Activated CD4-positive, alpha-beta T cell treated with anti-CD3 and anti-CD28 coated beads, Interleukin-2, amount 50 U/mL, for 48 hours (primary cell): ENCODE results near the gene GPR39.

Source experiments
- DNase-seq, 2 experiments: peaks; one replicate each; pipeline ENCODE4 v3.0.0-alpha.2; 2020

Gene GPR39

DNA sequence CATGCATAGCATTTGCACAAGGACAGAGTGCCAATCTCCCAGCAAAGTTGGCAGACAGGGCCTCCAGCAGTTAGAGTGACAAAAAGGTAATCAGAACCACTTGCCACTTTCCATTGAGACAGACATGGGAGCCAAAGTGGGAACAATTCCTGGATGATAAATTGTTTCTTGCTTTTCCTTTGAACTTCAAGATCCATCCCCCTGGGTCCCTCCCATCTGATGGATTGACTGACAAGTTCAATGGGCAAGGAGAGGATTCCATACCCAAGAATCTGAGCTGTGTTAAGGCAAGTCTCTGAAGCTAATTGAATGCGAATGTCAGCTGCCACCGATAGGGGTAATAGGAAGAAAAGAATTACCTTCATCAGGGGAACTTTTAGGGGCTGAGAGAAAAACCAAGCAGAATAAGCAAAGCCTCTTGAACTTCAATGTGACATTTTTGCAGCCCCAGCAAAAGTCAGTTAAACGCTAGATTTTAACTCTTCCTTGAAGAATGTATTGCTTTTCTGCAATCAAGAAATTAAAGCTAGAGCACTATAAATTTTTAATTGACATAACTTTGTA is 156.9 kb downstream of the GPR39 start:
- no peak for DNase-seq

DNA sequence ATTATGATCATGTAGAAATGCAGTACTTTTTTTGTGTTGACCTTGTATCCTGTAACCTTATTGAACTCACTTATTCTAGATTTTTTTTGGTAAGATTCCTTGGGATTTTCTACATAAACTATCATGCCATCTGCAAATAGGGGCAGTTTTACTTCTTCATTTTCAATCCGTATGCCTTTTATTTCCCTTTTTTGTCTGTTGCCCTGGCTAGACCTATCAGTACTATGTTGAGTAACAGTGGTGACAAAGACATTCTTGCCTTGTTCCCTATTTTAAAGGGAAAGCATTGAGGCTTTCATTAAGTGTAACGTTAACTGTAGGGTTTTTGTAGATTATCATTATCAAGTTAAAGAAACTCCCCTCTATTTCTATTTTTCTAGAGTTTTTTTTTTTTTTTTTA is 161.1 kb downstream of the GPR39 start:
- DNase-seq, result no peak

DNA sequence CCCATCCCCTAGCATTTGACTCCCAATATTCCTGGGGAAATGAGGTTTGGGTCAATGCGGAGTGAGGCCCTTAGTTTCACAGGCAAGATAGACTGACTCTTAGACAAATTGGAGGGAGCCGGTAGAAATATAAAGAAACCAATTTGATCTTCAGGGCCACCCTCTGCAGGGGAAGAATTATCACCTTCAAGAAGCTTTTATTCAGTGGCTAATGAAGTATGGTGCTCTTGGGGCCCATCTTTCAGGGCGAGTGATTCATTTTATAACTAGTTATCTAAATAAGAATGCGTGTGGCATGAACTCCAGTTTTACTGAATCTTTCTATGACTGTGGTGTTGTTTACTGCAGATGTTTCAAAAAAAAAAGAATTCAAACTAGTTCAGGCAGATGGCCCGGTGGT is 165.0 kb downstream of the GPR39 start:
- DNase-seq, result no peak

DNA sequence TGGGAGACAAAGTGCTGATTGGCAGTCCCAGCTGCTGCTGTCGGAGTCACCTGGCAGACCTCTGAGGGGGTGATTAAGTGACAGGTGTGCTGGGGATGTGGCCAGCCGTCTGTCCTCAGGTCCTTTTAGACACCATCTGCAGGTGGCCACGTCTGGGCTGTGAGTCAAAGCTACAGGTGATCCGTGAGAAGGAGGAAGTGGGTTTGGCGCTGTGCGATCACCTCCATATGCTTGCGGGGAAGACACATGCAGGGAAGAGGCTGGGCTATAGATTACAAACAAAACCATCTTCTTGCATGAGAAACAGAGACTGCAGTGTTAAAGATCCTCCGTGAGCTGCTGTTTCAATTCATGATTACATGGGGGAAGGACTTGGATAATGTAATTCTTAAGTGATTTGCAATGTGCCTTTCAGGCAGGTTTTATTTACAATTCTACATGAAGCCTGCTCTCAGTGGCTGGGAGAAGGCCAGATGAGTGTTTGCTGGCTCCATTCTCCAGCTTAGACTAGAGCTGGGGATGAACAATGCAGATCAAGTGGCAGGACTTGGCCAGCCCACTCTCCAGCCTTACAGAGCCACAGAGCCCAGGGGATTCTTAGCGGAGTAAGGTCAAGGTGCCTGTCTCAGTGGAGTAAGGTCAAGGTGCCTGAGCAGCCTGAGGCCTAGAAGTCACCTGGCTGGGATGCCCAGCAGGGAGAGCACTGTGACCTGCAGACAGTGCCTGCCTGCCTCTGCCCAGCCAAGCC is 165.6 kb downstream of the GPR39 start:
- no peak for DNase-seq

DNA sequence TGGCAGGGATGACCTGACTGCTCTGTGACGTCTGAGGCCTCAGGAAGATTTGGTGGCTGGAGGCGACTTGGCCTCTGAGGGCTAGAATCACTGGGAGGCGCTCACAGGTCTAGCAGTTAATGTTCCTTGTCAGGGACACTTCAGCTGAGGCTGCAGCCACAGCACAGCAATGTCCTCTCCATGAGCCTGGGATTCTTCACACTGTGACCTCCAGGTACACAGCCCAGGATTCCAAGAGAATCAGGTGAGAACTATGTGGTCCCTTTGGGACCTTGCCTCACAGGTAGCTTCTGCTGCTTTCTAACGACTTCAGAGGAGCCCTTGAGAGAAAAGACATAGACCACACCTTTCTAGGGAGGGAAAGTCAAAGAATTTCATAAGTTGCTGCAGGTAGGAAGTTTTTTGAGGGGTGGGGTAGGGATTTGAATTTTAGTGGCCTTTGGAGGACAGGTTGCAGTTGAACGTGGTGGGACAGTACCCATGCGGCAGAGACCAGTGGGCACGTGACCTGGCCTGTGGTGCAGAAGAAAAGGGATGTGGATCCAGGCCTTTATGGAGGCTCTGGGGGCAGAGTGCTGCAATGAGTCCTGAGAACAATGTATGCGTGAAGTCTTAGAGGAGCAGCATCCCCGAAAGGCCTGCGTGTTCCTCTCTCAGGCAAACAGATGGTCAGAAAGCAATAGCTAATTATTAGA is 167.2 kb downstream of the GPR39 start:
- no peak for DNase-seq

DNA sequence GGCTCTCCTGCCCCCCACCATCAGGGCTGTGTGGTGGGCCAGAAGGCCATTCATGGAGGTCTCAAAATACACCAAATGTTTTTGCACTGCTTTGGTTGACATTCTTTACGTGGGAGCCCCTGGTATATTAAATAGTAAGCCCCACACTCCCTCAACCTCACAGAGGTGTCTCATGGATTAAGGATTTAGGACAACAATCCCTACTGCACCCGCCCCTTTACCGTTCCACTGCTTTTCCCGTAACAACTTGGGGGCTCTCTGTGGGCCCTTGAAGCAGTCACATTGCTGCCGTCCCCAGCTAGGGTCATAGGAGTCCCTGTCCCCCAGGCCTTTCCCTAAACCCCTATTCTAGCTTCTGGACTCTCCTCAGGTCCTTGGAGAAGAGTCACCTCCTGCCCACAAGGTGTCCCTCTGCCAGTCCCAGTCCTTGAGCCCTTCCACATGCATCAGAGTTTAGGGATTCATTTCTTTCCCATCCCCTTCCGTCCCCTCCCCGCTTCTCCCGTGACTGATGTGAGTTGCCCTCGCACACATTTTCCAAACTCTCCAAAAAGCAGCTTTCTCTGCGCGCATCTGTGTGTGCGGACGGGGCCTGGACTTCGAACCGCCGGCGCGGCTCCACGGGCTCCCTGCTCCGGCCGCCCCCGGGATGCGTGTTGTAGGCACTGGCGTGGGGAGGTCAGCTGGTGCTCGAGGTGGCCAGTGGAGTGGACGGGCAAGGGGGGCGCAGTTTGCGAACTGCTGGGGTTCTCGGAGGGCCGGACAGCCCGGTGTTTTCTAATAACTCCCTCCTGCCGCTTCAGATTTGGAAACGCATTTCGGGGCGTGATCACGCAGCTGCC is 168.6 kb downstream of the GPR39 start:
- DNase-seq, result no peak

DNA sequence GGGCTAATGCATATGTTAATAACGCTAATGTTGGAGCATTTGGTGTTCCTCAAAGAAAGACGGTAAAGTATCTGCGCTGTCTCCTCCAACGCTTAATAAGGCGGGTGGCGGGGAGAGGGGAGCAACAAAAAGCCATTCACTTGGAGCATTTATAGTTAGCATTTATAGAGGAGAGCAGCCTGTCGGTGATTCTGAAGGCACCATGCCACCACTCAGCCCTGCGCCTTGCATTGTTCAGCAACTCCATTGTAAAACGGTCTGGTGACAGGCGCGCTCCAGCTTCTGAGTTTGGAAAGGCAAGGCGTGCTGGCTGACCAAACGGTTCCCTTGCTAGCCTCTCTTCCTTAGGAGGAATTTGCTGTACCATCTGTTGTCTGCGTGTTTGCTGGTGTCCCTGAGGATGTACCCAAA is 169.5 kb downstream of the GPR39 start:
- no peak for DNase-seq

DNA sequence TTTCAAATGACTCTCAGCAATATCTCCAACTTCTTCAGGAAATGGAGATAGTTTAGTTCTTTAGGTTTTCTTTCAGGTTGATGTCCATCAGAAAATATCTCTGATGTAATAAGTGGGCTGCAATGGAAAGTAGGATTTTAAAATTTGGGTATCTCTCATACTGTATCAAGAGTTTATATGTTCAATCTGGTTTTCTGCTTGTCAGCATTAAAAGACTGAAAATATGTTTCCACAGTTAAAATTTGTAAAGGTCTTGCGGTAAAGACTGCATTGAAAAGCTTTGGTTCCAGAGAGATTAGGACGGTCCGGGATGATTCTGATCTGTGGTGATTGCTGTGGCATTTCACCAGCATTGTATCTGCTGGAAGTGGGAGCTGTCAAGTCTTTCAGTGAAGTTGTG is 170.2 kb downstream of the GPR39 start:
- no peak for DNase-seq

DNA sequence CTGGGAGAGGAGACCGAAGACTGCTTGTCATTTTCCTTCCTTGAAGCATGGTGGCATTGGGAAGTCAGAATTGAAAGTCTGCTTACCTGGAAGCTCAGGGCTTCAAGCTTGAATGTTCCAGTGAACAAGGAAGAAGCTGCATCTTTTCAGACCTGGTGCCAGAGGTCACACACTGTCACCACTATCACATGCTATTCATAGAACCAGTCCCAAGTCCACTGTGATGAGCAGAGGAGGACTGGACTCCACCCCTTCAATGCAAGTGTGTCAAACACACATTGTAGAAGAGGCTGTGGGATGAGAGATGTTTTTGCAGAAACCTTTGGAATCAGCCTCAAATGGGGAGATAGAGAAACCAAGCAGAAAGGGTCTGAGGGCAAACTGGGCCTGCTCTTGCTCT is 172.0 kb downstream of the GPR39 start:
- no peak for DNase-seq

DNA sequence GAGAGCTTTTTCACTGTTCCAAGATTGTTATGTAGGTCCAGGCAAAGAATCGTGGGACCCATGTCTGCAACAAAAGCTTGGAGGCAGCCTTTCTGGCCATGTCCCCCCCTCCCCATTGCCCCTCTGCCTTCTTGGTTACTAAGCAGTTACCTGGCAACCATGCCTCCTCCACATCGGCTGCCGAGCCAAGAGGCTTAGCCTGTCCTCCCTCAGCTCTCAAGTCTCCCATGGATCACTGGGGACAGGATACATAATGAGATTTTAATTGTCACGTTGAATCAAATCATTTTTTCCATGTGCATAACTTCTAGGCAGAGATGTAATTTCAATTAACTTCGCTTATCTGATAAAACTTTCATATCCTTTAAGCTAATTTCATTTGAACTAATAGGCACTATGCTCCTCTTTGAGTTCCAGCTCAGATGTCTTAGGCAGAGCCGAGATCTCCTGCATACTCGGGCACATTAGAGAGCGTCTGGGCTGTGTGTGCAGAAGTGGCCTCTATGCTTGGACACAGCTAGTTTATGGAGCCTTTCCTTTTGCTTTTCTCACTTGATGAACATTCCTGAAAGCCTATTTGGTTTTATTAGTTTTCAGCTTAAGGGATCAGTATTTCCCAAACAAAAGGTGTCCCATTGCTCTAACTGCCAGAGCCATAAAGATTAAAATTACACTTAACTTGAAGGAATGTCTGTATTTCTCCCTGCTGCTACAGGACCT is 172.7 kb downstream of the GPR39 start:
- DNase-seq, result no peak

DNA sequence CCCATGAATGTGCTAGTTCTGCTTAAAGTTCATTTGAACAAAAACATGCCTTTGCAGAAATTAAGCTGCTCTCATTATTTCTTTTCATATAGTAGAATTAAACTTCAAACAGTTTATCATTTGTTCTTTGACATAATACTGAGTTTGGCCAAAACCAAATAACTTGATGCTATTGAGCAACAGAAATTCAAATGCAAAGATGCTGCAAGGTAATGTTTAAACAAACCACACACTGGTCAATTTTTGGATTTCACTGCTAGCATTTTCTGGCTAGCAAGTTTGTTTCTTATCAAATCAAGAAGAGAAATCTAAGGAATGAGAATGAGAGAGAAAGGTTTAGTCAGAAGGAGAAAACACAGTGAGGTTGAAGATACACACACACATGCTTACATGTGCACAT is 173.4 kb downstream of the GPR39 start:
- no peak for DNase-seq

DNA sequence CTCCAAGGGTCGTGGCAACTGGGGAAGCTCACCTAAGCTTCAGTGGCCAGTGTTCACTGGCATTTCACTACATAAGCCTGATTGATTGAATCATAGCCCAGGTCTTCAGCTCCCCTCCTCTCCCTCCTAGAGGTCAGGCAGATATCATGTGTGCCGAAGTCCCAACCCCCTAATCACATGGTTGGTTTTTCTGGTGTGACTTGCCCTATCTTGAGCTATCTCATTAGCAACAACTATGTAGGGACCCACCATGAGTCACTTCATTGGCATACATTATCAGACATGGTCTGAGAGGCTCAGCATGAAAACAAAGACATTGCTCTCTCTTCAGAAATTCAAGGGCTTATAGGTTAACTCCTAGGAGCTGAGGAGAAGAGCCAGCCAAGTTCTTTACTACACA is 176.6 kb downstream of the GPR39 start:
- DNase-seq, result no peak

DNA sequence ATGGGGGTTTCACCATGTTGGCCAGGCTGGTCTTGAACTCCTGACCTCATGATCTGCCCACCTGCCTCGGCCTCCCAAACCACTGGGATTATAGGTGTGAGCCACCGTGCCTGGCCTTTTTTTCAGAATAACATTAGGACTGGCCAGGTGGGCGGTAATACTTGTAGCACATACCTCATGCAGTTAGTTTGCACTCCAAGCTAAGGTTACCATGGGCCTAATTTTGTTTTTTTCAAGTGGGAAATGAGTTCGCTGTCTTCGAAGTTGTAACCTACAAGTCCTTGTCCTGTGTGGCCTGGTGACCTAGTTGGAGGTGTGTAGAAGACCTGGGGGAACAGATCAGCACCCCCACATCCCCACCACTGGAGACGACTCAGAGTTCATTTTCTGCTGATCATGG is 178.6 kb downstream of the GPR39 start:
- no peak for DNase-seq

DNA sequence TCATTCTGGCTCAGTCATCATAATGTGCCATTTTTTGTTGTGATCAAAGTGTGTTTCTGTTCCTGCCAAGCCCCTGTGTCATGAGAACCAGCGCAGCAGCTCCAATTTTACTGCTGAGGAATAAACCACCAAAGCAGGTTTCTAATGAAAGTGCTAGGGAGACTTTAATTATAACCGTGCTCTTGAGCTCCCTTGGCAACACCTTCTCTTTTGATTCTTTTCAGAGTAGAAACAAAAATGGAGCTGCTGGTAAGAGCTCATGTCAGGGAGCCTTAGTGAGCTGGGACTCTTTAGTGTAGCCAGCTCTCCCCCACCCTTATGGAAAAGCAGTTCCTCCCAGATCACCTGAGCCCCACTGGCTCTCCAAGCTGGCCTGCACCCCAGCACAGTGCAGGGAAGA is 179.1 kb downstream of the GPR39 start:
- DNase-seq, result no peak

DNA sequence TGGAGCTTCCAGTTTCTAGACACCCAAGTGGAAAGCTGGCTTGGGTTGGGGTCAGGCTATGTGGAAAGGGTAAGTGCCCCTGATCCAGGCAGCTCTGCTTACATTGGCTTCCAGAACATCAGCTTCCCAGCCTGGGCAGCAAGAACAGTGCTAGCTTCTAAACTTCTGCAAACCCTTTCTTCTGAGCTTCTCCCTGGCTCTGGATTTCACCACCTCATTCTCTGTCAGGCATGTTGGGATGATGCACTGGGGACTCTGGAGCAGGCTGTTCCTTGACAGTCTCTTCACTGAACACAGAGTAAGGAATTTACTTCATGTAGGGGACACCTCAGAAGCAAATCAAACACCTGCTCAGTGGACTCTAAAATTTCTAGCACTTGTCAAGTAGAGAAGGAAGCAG is 180.6 kb downstream of the GPR39 start:
- DNase-seq, result no peak

DNA sequence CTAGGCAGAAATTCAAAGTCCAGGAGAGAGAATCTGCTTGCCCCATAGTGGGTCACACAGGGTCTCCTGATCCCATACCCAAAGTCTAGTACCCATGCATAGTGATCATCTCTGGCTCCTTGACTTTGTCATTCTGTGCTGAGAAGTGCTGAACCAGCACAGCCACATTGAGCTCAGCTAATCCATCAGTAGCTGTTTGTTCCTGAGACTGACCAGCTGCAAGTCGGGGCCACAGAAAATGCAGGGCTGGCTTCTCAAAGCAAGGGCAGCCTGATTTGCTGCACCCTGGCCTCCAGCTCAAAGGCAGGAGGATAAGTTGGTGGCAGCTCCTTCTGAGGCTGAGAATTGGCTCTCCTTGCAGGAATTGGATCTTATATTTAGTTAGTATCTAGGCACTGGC is 181.2 kb downstream of the GPR39 start:
- DNase-seq, result no peak

DNA sequence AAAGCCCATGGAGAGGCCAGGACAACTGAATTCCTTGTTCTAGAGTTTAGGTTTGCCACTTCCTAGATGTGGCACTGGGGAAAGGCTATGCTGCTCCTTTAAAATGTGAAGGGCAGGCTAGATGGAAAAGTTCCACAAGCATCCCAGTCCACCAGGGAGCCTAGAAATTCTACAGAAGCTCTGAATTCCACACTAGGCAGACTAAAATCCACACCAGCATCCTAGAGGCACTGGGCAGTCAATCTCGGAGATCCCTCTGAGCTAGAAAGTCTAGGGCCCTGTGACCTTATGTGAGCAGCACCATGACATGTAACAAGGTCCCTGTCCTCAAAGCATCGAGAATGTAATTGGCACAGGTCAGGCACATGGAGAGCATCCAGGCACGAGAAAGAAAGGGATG is 181.9 kb downstream of the GPR39 start:
- no peak for DNase-seq

DNA sequence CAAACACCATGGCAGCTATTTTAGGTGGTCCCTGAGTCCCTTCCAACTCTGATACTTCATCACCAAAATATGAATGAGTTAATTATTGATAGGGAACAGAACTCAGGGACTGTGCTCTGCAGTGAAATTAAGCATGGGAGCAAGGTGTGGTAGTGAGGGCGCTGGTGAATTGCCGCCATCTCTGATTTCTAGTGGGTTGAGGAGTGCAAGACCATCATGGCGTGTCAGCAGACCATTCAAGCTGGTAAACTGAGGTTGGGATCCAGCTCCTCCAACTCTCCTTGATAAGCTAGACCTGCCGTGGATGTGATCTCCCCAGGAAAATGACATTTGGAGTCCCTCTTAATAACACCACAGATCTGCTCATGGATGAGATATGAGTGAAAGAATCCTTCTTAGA is 183.0 kb downstream of the GPR39 start:
- no peak for DNase-seq

DNA sequence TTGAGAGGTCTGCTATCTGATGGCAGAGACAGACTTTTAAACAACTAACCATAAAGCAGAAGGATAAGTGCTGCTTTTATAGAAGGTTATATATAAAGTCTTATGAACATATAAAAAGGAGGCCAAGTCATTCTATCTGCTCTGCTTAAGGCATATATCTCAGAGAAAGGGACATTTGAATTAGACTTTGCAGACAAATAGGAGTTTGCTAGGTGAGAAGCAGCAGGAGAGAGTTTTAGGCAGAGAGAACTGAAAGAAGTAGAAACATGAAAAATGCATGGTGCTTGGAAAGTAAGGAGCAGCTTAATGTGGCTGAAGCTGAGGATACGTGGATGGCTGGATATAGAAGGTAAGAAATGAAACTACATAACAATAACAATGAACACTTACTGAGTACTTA is 188.0 kb downstream of the GPR39 start:
- no peak for DNase-seq

DNA sequence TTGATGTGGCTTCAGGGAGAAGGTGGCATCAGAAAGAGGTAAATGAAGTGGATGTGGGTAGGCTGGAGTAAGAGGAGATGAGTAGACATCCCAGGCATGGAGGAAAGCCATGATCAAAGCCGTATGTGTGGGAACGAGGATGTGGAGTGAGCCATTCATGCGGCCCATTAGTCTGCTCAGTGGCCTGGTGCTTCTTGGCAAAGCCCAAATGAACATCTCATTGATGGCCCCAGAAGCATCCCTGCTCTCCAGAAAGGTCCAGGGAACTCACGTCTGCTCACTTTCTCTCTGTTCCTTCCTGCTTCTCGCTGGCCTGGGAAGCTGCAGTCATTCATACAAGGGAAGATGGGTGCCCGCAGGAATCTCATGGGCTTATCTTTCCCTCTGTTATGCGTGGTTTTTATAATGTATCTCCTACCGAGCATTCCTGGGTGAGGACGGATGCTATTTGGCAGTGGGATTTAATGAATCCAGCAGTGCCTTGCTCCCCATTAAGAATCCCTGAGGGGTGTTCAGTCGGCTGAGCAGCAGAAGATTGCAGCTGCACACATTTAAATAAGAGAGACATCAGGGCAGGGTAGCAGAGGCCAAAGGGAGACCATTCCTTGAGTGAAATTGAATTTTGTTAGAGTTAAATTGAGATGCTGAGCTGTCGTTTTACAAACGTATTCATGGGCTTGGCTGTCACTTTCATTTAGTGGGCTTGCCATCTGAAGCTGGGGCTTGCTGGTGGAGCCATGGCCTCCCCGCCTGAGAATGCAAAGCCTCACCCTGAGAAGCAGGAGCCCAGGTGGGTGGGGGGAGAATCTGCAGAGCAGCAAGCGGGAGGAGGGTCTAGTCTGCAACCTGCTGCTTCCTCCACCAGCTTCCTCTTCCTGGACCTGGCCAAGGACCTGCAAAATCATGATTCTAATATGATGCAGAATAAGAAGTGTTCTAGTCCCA is 188.9 kb downstream of the GPR39 start:
- DNase-seq, result no peak

DNA sequence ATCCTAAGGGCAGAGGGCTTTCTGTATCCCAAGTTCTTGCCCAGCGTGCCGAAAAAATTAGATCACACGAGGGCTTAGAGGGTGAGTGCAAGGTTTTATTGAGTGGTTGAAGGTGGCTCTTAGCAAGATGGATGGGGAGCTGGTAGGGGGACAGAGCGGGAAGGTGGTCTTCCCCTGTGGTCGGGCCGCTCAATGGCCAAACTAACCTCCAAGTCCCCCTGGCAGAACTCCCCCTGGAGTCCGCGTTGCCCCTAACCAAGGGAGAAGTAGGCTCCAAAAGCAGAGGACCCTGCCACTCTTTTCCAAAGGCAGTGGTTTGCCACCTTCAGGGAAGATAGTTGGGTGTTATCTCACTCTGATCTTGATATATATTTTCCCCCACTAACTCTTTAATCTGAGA is 190.0 kb downstream of the GPR39 start:
- DNase-seq, result no peak
